Fibroblast of skin of right biceps (primary cell): ENCODE data around the gene XRCC6.
"Not testable (repeated sequence)": the region's sequence is repeated elsewhere in the genome, so short reads cannot be mapped to it uniquely, and the experiment has no call there.

ENCODE experiments used
- DNase-seq: peaks from one replicate; pipeline ENCODE4 v3.0.0-alpha.2; 2013

XRCC6 gene

GRCh38 chr22:41654322-41654721 is 33.2 kb downstream of the XRCC6 start:
- DNase-seq, result no peak

GRCh38 chr22:41656556-41656955 is 35.5 kb downstream of the XRCC6 start:
- peak; percentile 14 for DNase-seq

GRCh38 chr22:41657709-41658108 is 36.6 kb downstream of the XRCC6 start:
- no peak for DNase-seq

GRCh38 chr22:41658869-41659268 is 37.8 kb downstream of the XRCC6 start:
- no peak for DNase-seq

GRCh38 chr22:41659941-41660340 is 38.8 kb downstream of the XRCC6 start:
- DNase-seq, result no peak

- DNase-seq, result no peak
Observed at GRCh38 chr22:41660416-41660815, 39.3 kb downstream of the XRCC6 start.

GRCh38 chr22:41661088-41661487 is 40.0 kb downstream of the XRCC6 start:
- DNase-seq, result no peak

GRCh38 chr22:41661713-41662112 is 40.6 kb downstream of the XRCC6 start:
- no peak for DNase-seq

- not testable (repeated sequence) for DNase-seq
Observed at GRCh38 chr22:41663594-41663993, 42.5 kb downstream of the XRCC6 start.

- DNase-seq, result no peak
Observed at GRCh38 chr22:41664490-41664889, 43.4 kb downstream of the XRCC6 start.

GRCh38 chr22:41664951-41665350 is 43.9 kb downstream of the XRCC6 start:
- no peak for DNase-seq

- peak; percentile 94 for DNase-seq
Observed at GRCh38 chr22:41668971-41669911, 48.1 kb downstream of the XRCC6 start.

- not testable (repeated sequence) for DNase-seq
Observed at GRCh38 chr22:41672096-41672495, 51.0 kb downstream of the XRCC6 start.

GRCh38 chr22:41672780-41673509 is 51.9 kb downstream of the XRCC6 start:
- DNase-seq, result no peak

GRCh38 chr22:41674846-41675340 is 53.8 kb downstream of the XRCC6 start:
- no peak for DNase-seq

GRCh38 chr22:41676134-41676533 is 55.0 kb downstream of the XRCC6 start:
- DNase-seq, result no peak

- no peak for DNase-seq
Observed at GRCh38 chr22:41681616-41682015, 60.5 kb downstream of the XRCC6 start.

GRCh38 chr22:41682033-41682807 is 61.1 kb downstream of the XRCC6 start:
- peak; percentile 83 for DNase-seq

GRCh38 chr22:41683052-41683451 is 62.0 kb downstream of the XRCC6 start:
- DNase-seq, result no peak

- DNase-seq, result peak; percentile 50
Observed at GRCh38 chr22:41683616-41684015, 62.5 kb downstream of the XRCC6 start.

- DNase-seq, result no peak
Observed at GRCh38 chr22:41684194-41684593, 63.1 kb downstream of the XRCC6 start.

GRCh38 chr22:41686890-41687289 is 65.8 kb downstream of the XRCC6 start:
- DNase-seq, result not testable (repeated sequence)

- DNase-seq, result peak; percentile 27
Observed at GRCh38 chr22:41687901-41688364, 66.8 kb downstream of the XRCC6 start.
